ENCODE data around the gene RNMT. TPM values are rescaled to one million over a fixed set of nuclear protein-coding genes. Genes with fewer than 3 reads are reported as not detected.

Gene RNMT
- polyA plus RNA-seq, 1 donor from 2014 or later: 29.8 TPM

- Histone ChIP-seq H3K9ac (ENCODE audit: low read length) (no peak overlapping the region), H2AFZ (ENCODE audit: low read depth, low read length) (no peak overlapping the region), H3F3A (ENCODE audit: insufficient read depth, low read length, poor library complexity, severe bottlenecking) (no peaks in the 10 kb centered on the region), H3K9me3 (ENCODE audit: low read length) (no peaks in the 10 kb centered on the region), H3K4me2 (ENCODE audit: low read length) (peak overlapping the region; percentile 14), H3K27me3 (ENCODE audit: insufficient read depth, low read depth, low read length) (peaks cover 14% of the 10 kb centered on the region), H3K79me2 (replicated peaks; ENCODE audit: insufficient read depth, low read length) (no peaks in the 10 kb centered on the region), H4K20me1 (ENCODE audit: insufficient read depth) (no peaks in the 10 kb centered on the region), H3K9me2 (ENCODE audit: insufficient read depth, low read length) (no peaks in the 10 kb centered on the region), H3K4me3 (ENCODE audit: low read length) (peak overlapping the region; percentile 57), H3K27ac (ENCODE audit: low read length) (no peak overlapping the region), H3K36me3 (ENCODE audit: insufficient read depth, low read length) (no peaks in the 10 kb centered on the region)
- no peak for TF ChIP-seq POLR2AphosphoS5 (IDR thresholded peaks at IDR 0.05)
- no peak for TF ChIP-seq EZH2 (IDR thresholded peaks at IDR 0.05; ENCODE audit: borderline replicate concordance, insufficient read depth, low read length, poor library complexity, severe bottlenecking)
- TF ChIP-seq SMC3 (conservative IDR thresholded peaks at IDR 0.05; ENCODE audit: poor library complexity): no peak
- TF ChIP-seq, protein P1, sequence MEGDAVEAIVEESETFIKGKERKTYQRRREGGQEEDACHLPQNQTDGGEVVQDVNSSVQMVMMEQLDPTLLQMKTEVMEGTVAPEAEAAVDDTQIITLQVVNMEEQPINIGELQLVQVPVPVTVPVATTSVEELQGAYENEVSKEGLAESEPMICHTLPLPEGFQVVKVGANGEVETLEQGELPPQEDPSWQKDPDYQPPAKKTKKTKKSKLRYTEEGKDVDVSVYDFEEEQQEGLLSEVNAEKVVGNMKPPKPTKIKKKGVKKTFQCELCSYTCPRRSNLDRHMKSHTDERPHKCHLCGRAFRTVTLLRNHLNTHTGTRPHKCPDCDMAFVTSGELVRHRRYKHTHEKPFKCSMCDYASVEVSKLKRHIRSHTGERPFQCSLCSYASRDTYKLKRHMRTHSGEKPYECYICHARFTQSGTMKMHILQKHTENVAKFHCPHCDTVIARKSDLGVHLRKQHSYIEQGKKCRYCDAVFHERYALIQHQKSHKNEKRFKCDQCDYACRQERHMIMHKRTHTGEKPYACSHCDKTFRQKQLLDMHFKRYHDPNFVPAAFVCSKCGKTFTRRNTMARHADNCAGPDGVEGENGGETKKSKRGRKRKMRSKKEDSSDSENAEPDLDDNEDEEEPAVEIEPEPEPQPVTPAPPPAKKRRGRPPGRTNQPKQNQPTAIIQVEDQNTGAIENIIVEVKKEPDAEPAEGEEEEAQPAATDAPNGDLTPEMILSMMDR (IDR thresholded peaks at IDR 0.05; ENCODE audit: poor library complexity, severe bottlenecking): no peak
- no peak for TF ChIP-seq MXI1 (conservative IDR thresholded peaks at IDR 0.05; ENCODE audit: poor library complexity, severe bottlenecking)
- TF ChIP-seq, protein P2, sequence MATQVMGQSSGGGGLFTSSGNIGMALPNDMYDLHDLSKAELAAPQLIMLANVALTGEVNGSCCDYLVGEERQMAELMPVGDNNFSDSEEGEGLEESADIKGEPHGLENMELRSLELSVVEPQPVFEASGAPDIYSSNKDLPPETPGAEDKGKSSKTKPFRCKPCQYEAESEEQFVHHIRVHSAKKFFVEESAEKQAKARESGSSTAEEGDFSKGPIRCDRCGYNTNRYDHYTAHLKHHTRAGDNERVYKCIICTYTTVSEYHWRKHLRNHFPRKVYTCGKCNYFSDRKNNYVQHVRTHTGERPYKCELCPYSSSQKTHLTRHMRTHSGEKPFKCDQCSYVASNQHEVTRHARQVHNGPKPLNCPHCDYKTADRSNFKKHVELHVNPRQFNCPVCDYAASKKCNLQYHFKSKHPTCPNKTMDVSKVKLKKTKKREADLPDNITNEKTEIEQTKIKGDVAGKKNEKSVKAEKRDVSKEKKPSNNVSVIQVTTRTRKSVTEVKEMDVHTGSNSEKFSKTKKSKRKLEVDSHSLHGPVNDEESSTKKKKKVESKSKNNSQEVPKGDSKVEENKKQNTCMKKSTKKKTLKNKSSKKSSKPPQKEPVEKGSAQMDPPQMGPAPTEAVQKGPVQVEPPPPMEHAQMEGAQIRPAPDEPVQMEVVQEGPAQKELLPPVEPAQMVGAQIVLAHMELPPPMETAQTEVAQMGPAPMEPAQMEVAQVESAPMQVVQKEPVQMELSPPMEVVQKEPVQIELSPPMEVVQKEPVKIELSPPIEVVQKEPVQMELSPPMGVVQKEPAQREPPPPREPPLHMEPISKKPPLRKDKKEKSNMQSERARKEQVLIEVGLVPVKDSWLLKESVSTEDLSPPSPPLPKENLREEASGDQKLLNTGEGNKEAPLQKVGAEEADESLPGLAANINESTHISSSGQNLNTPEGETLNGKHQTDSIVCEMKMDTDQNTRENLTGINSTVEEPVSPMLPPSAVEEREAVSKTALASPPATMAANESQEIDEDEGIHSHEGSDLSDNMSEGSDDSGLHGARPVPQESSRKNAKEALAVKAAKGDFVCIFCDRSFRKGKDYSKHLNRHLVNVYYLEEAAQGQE (IDR thresholded peaks at IDR 0.05; ENCODE audit: borderline replicate concordance): no peak
- no peak for TF ChIP-seq RAD21 (conservative IDR thresholded peaks at IDR 0.05)
- TF ChIP-seq TAF1 (IDR thresholded peaks at IDR 0.05; ENCODE audit: low read depth): no peak
- no peak for TF ChIP-seq EP300 (conservative IDR thresholded peaks at IDR 0.05; ENCODE audit: poor library complexity, severe bottlenecking)
These were observed 74.8 kb downstream of the RNMT start for GRCh38 chr18:13801260-13801601.

DNA sequence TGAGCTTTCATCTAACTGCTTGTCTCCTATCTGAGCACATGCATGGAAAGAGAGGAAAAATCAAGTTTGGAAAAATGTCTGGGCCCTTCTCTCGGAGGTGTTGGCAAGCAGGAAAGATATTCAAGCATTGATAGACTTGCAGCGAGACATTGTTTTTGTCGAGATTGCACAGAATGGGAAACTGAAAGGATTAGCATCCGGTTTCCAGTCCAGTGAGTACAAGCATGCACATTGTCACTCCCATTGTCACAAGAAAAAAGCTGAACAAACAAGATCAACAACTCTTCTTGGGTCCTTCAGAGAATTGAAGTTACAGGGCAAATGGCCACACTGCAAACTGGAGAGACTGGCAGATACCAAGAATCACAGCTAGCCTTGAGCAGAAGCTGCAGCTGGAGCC, 77.8 kb downstream of the RNMT start:
- no peak overlapping the region for H3K4me2 ChIP-seq (ENCODE audit: low read length)
- H3K79me2 ChIP-seq (replicated peaks; ENCODE audit: insufficient read depth, low read length): no peaks in the 10 kb centered on the region
- no peaks in the 10 kb centered on the region for H3F3A ChIP-seq (ENCODE audit: insufficient read depth, low read length, poor library complexity, severe bottlenecking)
- no peaks in the 10 kb centered on the region for H3K36me3 ChIP-seq (ENCODE audit: insufficient read depth, low read length)
- no peak overlapping the region for H3K9ac ChIP-seq (ENCODE audit: low read length)
- H3K4me3 ChIP-seq (ENCODE audit: low read length): no peak overlapping the region
- no peak overlapping the region for H3K27ac ChIP-seq (ENCODE audit: low read length)
- H3K9me3 ChIP-seq (ENCODE audit: low read length): no peaks in the 10 kb centered on the region
- peaks cover 14% of the 10 kb centered on the region for H3K27me3 ChIP-seq (ENCODE audit: insufficient read depth, low read depth, low read length)
- H2AFZ ChIP-seq (ENCODE audit: low read depth, low read length): no peak overlapping the region
- H4K20me1 ChIP-seq (ENCODE audit: insufficient read depth): no peaks in the 10 kb centered on the region
- TF ChIP-seq RAD21 (conservative IDR thresholded peaks at IDR 0.05): no peak
- TF ChIP-seq TAF1 (IDR thresholded peaks at IDR 0.05; ENCODE audit: low read depth): no peak
- no peak for TF ChIP-seq EP300 (conservative IDR thresholded peaks at IDR 0.05; ENCODE audit: poor library complexity, severe bottlenecking)
- TF ChIP-seq, protein P2 (IDR thresholded peaks at IDR 0.05; ENCODE audit: borderline replicate concordance): no peak
- TF ChIP-seq POLR2AphosphoS5 (IDR thresholded peaks at IDR 0.05): no peak
- TF ChIP-seq, protein P1 (IDR thresholded peaks at IDR 0.05; ENCODE audit: poor library complexity, severe bottlenecking): no peak
- no peak for TF ChIP-seq SMC3 (conservative IDR thresholded peaks at IDR 0.05; ENCODE audit: poor library complexity)
- TF ChIP-seq MXI1 (conservative IDR thresholded peaks at IDR 0.05; ENCODE audit: poor library complexity, severe bottlenecking): no peak
- no peak for TF ChIP-seq EZH2 (IDR thresholded peaks at IDR 0.05; ENCODE audit: borderline replicate concordance, insufficient read depth, low read length, poor library complexity, severe bottlenecking)
- H3K9me2 ChIP-seq (ENCODE audit: insufficient read depth, low read length): no peaks in the 10 kb centered on the region
